Naive thymus-derived CD4-positive, alpha-beta T cell (primary cell): Measurements from ENCODE around the gene PLCL2. TPM values are rescaled to one million over a fixed set of nuclear protein-coding genes. Genes with fewer than 3 reads are reported as not detected.

Experiments used
- ATAC-seq: fragments of 150-1000 bp; cut with Tn5 transposase; 2 replicates; pipeline ENCODE4 v1.10.0; 2021; ENCODE audit warnings: mild to moderate bottlenecking, moderate library complexity
- CTCF ChIA-PET: fragments of 350-600 bp; sonication (Branson Sonifier 250); formaldehyde crosslinking; loops from one replicate; lab custom pipeline; 2021; ENCODE audit warnings: antibody characterized with exemption; lab: Charles Lee
- POLR2A ChIA-PET: fragments of 350-600 bp; sonication (Branson Sonifier 250); formaldehyde crosslinking; loops from one replicate; lab custom pipeline; 2021; ENCODE audit warnings: antibody characterized with exemption, inconsistent platforms; lab: Charles Lee
- DNase-seq, 9 donors: peaks; one replicate each; pipeline versions ENCODE4 v3.0.0 to v3.0.0-alpha.2; 2020 to 2022; ENCODE audit warnings: mixed read lengths in 1 of 9
- H3K27ac ChIP-seq: one replicate; pipeline ENCODE4 v1.7.0; 2013; ENCODE audit warnings: mild to moderate bottlenecking, low read depth, low read length, moderate library complexity
- H3K27me3 ChIP-seq, 2 donors: one replicate each; pipeline ENCODE4 v1.7.0; 2013; ENCODE audit warnings: low read length in 2 of 2, mild to moderate bottlenecking in 2 of 2, moderate library complexity in 2 of 2; ENCODE audit not compliant: control insufficient read depth in 2 of 2, insufficient read depth in 2 of 2
- H3K36me3 ChIP-seq, 3 experiments: 1 replicate in 2 of 3; 2 replicates in 1 of 3; pipeline ENCODE4 v1.7.0; 2013; ENCODE audit warnings: low read length in 3 of 3, mild to moderate bottlenecking in 3 of 3, moderate library complexity in 1 of 3; ENCODE audit not compliant: insufficient read depth in 3 of 3, control insufficient read depth in 2 of 3
- H3K4me1 ChIP-seq, 2 donors: one replicate each; pipeline ENCODE4 v1.7.0; 2013; ENCODE audit warnings: low read length in 2 of 2, mild to moderate bottlenecking in 2 of 2, moderate library complexity in 1 of 2; ENCODE audit not compliant: control insufficient read depth in 2 of 2, insufficient read depth in 2 of 2
- H3K4me3 ChIP-seq: 2 replicates; pipeline ENCODE4 v1.7.0; 2013; ENCODE audit warnings: mild to moderate bottlenecking, low read length
- H3K9me3 ChIP-seq, 3 experiments: 1 replicate in 2 of 3; 2 replicates in 1 of 3; pipeline ENCODE4 v1.7.0; 2013; ENCODE audit warnings: low read length in 3 of 3; ENCODE audit not compliant: control insufficient read depth in 2 of 3
- H3K27ac Mint-ChIP-seq, 9 donors: one replicate each; pipeline ENCODE4 v1.8.0; 2020 to 2022; ENCODE audit warnings: mixed read lengths in 9 of 9, mild to moderate bottlenecking in 8 of 9, moderate library complexity in 5 of 9, inconsistent platforms in 2 of 9
- H3K27me3 Mint-ChIP-seq, 5 donors: one replicate each; pipeline ENCODE4 v1.8.0; 2021 to 2022; ENCODE audit warnings: mixed read lengths in 5 of 5, mild to moderate bottlenecking in 1 of 5
- H3K36me3 Mint-ChIP-seq, 5 donors: one replicate each; pipeline ENCODE4 v1.8.0; 2020 to 2022; ENCODE audit warnings: mixed read lengths in 5 of 5, mild to moderate bottlenecking in 3 of 5, inconsistent platforms in 1 of 5
- H3K4me1 Mint-ChIP-seq, 7 donors: one replicate each; pipeline ENCODE4 v1.8.0; 2020 to 2022; ENCODE audit warnings: mixed read lengths in 7 of 7, mild to moderate bottlenecking in 3 of 7, inconsistent platforms in 1 of 7
- H3K4me3 Mint-ChIP-seq, 10 donors: one replicate each; pipeline ENCODE4 v1.8.0; 2020 to 2022; ENCODE audit warnings: mild to moderate bottlenecking in 10 of 10, mixed read lengths in 10 of 10, moderate library complexity in 6 of 10, inconsistent platforms in 2 of 10
- H3K9me3 Mint-ChIP-seq, 11 donors: one replicate each; pipeline ENCODE4 v1.8.0; 2020 to 2022; ENCODE audit warnings: mixed read lengths in 11 of 11, mild to moderate bottlenecking in 4 of 11, inconsistent platforms in 1 of 11, moderate library complexity in 1 of 11
- intact Hi-C, 2 donors: fragments of 100-400 bp; cut with micrococcal nuclease; formaldehyde crosslinking; loops; one replicate each; pipeline ENCODE4 v1.15.1; 2023
- polyA plus RNA-seq, 2 donors: library from polyadenylated mRNA; unstranded; fragments of 300-500 nt; fragmentation: Illumina TruSeq; gene quantifications; one replicate each; pipeline ENCODE4 v1.2.3, GENCODE V29; 2021
- total RNA-seq, 6 experiments: library from RNA in 5 of 6; stranded (reverse) in 5 of 6; gene quantifications; 1 replicate in 5 of 6; 2 replicates in 1 of 6; pipeline ENCODE4 v1.2.3 and lab custom pipeline; 2021 to 2026

Gene PLCL2
- total and polyA plus RNA-seq, 7 experiments from 2014 or later: 48.9 to 90.8 (median 64.1) TPM

GRCh38 chr3:17088017-17088416 is 203.3 kb downstream of the PLCL2 start:
- POLR2A ChIA-PET: no interaction called here

GRCh38 chr3:17088602-17089313 is 204.0 kb downstream of the PLCL2 start:
- peak overlapping the region; percentile 52 to 90 (median 78) for H3K27ac Mint-ChIP-seq
- CTCF ChIA-PET: no interaction called here
- no peaks in the 10 kb centered on the region for H3K27me3 Mint-ChIP-seq
- Histone ChIP-seq H3K9me3 (no peaks in the 10 kb centered on the region), H3K27me3 (no peaks in the 10 kb centered on the region), H3K36me3 (peaks cover 0 to 5% (median 0%) of the 10 kb centered on the region in 3 experiments), H3K4me1 (peaks cover 6 to 32% of the 10 kb centered on the region in 2 donors), H3K27ac (no peak overlapping the region), H3K4me3 (no peak overlapping the region)
- peaks cover 0 to 7% (median 0%) of the 10 kb centered on the region in 11 donors for H3K9me3 Mint-ChIP-seq
- DNase-seq (peak in 1 of 9 donors; percentile 29), ATAC-seq (peak; percentile 81)
- peaks cover 14 to 68% (median 44%) of the 10 kb centered on the region in 5 donors for H3K36me3 Mint-ChIP-seq
- POLR2A ChIA-PET: no interaction called here
- peak overlapping the region in 4 of 10 donors; percentile 8 to 45 (median 30) for H3K4me3 Mint-ChIP-seq
- intact Hi-C loops: loop anchor here in 1 of 2 donors (5.0 kb wide), 1 partner anchor 201 kb away; no protein-coding TSS in a partner anchor
- H3K4me1 Mint-ChIP-seq: peaks cover 16 to 47% (median 38%) of the 10 kb centered on the region in 7 donors

More at GRCh38 chr3:17088017-17088416, 203.3 kb downstream of the PLCL2 start:
- intact Hi-C loops: loop anchor here in 1 of 2 donors (5.0 kb wide), 1 partner anchor 201 kb away; no protein-coding TSS in a partner anchor
- CTCF ChIA-PET: no interaction called here
- Mint-ChIP-seq H3K9me3 (peaks cover 0 to 14% (median 0%) of the 10 kb centered on the region in 11 donors), H3K4me3 (peak overlapping the region in 6 of 10 donors; percentile 7 to 31 (median 14)), H3K27ac (peak overlapping the region; percentile 42 to 90 (median 78)), H3K36me3 (peaks cover 19 to 73% (median 51%) of the 10 kb centered on the region in 5 donors), H3K4me1 (peaks cover 20 to 53% (median 42%) of the 10 kb centered on the region in 7 donors), H3K27me3 (no peaks in the 10 kb centered on the region)
- Histone ChIP-seq H3K27me3 (no peaks in the 10 kb centered on the region), H3K36me3 (peaks cover 0 to 9% (median 0%) of the 10 kb centered on the region in 3 experiments), H3K9me3 (no peaks in the 10 kb centered on the region), H3K27ac (no peak overlapping the region), H3K4me3 (no peak overlapping the region), H3K4me1 (peaks cover 6 to 32% of the 10 kb centered on the region in 2 donors)
- ATAC-seq: no peak
- DNase-seq: no peak

- H3K4me3 Mint-ChIP-seq: no peak overlapping the region
- Histone ChIP-seq H3K36me3 (peaks cover 0 to 5% (median 0%) of the 10 kb centered on the region in 3 experiments), H3K4me1 (peaks cover 6 to 32% of the 10 kb centered on the region in 2 donors), H3K9me3 (no peaks in the 10 kb centered on the region), H3K4me3 (no peak overlapping the region), H3K27ac (no peak overlapping the region), H3K27me3 (no peaks in the 10 kb centered on the region)
- intact Hi-C loops: loop anchor here in 1 of 2 donors (5.0 kb wide), 1 partner anchor 202 kb away; no protein-coding TSS in a partner anchor
- no peak for ATAC-seq
- POLR2A ChIA-PET: no interaction called here
- CTCF ChIA-PET: interaction anchor here (0.6 kb wide), 1 partner anchor 144 kb away, joined by 3 read pairs; no protein-coding TSS in a partner anchor
- H3K9me3 Mint-ChIP-seq: peaks cover 0 to 7% (median 0%) of the 10 kb centered on the region in 11 donors
- peaks cover 16 to 45% (median 38%) of the 10 kb centered on the region in 7 donors for H3K4me1 Mint-ChIP-seq
- no peak for DNase-seq
- H3K27ac Mint-ChIP-seq: peak overlapping the region in 7 of 9 donors; percentile 64 to 90 (median 82)
- H3K36me3 Mint-ChIP-seq: peaks cover 11 to 65% (median 41%) of the 10 kb centered on the region in 5 donors
- H3K27me3 Mint-ChIP-seq: no peaks in the 10 kb centered on the region
These were observed 204.6 kb downstream of the PLCL2 start for GRCh38 chr3:17089314-17089700.

- Histone ChIP-seq H3K27me3 (no peaks in the 10 kb centered on the region), H3K9me3 (no peaks in the 10 kb centered on the region), H3K36me3 (peaks cover 0 to 5% (median 0%) of the 10 kb centered on the region in 3 experiments), H3K4me3 (no peak overlapping the region), H3K27ac (no peak overlapping the region), H3K4me1 (peaks cover 6 to 32% of the 10 kb centered on the region in 2 donors)
- DNase-seq: no peak
- peaks cover 16 to 42% (median 33%) of the 10 kb centered on the region in 7 donors for H3K4me1 Mint-ChIP-seq
- H3K9me3 Mint-ChIP-seq: peaks cover 0 to 7% (median 0%) of the 10 kb centered on the region in 11 donors
- H3K27me3 Mint-ChIP-seq: no peaks in the 10 kb centered on the region
- no peak for ATAC-seq
- peak overlapping the region in 3 of 9 donors; percentile 3 to 72 (median 32) for H3K27ac Mint-ChIP-seq
- intact Hi-C loops: no loop called here
- POLR2A ChIA-PET: interaction anchor here (0.6 kb wide), 1 partner anchor 451 kb away, joined by 3 read pairs; no protein-coding TSS in a partner anchor
- H3K4me3 Mint-ChIP-seq: no peak overlapping the region
- peaks cover 8 to 57% (median 33%) of the 10 kb centered on the region in 5 donors for H3K36me3 Mint-ChIP-seq
- CTCF ChIA-PET: no interaction called here
These were observed 205.7 kb downstream of the PLCL2 start for GRCh38 chr3:17090280-17090983.

- H3K4me1 Mint-ChIP-seq: peaks cover 12 to 28% (median 19%) of the 10 kb centered on the region in 7 donors
- Histone ChIP-seq H3K36me3 (peaks cover 0 to 5% (median 0%) of the 10 kb centered on the region in 3 experiments), H3K4me1 (peaks cover 6 to 25% of the 10 kb centered on the region in 2 donors), H3K27ac (no peak overlapping the region), H3K9me3 (no peaks in the 10 kb centered on the region), H3K4me3 (no peak overlapping the region), H3K27me3 (no peaks in the 10 kb centered on the region)
- no peak overlapping the region for H3K27ac Mint-ChIP-seq
- CTCF ChIA-PET: no interaction called here
- H3K27me3 Mint-ChIP-seq: no peaks in the 10 kb centered on the region
- POLR2A ChIA-PET: interaction anchor here (0.6 to 1.1 kb wide), 2 partner anchors 12 to 1623 kb away, joined by 3 read pairs; no protein-coding TSS in a partner anchor
- ATAC-seq: no peak
- intact Hi-C loops: no loop called here
- H3K9me3 Mint-ChIP-seq: peaks cover 0 to 4% (median 0%) of the 10 kb centered on the region in 11 donors
- H3K36me3 Mint-ChIP-seq: peaks cover 3 to 47% (median 30%) of the 10 kb centered on the region in 5 donors
- DNase-seq: no peak
- H3K4me3 Mint-ChIP-seq: no peak overlapping the region
These were observed 207.3 kb downstream of the PLCL2 start for GRCh38 chr3:17091910-17092582.

- Histone ChIP-seq H3K4me1 (peaks cover 6 to 21% of the 10 kb centered on the region in 2 donors), H3K9me3 (no peaks in the 10 kb centered on the region), H3K4me3 (no peak overlapping the region), H3K27ac (no peak overlapping the region), H3K27me3 (no peaks in the 10 kb centered on the region), H3K36me3 (peaks cover 0 to 5% (median 0%) of the 10 kb centered on the region in 3 experiments)
- peaks cover 8 to 23% (median 14%) of the 10 kb centered on the region in 7 donors for H3K4me1 Mint-ChIP-seq
- H3K4me3 Mint-ChIP-seq: no peak overlapping the region
- no peak for ATAC-seq
- no peak for DNase-seq
- H3K27me3 Mint-ChIP-seq: no peaks in the 10 kb centered on the region
- H3K36me3 Mint-ChIP-seq: peaks cover 3 to 42% (median 30%) of the 10 kb centered on the region in 5 donors
- ChIA-PET CTCF (no interaction called here), POLR2A (interaction anchor here (1.1 kb wide), 1 partner anchor 12 kb away, joined by 3 read pairs; no protein-coding TSS in a partner anchor)
- H3K27ac Mint-ChIP-seq: peak overlapping the region in 3 of 9 donors; percentile 6 to 78 (median 30)
- H3K9me3 Mint-ChIP-seq: peaks cover 0 to 3% (median 0%) of the 10 kb centered on the region in 11 donors
- intact Hi-C loops: no loop called here
These were observed 207.8 kb downstream of the PLCL2 start for GRCh38 chr3:17092583-17092933.
